B cell (primary cell): ENCODE results near the gene LYPD5.
"Not testable (repeated sequence)": the region's sequence is repeated elsewhere in the genome, so short reads cannot be mapped to it uniquely, and the experiment has no call there.

ENCODE experiments used
- CTCF ChIP-seq: fragments of 200-600 bp; IDR thresholded peaks from one replicate; pipeline ENCODE4 v1.8.0; 2022; ENCODE audit warnings: antibody characterized with exemption, mild to moderate bottlenecking
- EZH2 ChIP-seq: IDR thresholded peaks from 2 replicates; pipeline ENCODE4 v1.6.1; 2012; ENCODE audit warnings: borderline replicate concordance, low read depth, mild to moderate bottlenecking, moderate library complexity, low read length; ENCODE audit not compliant: insufficient read depth, poor library complexity, severe bottlenecking

- not testable (repeated sequence) for TF ChIP-seq CTCF, EZH2
Observed at GRCh38 chr19:43824572-43824971, 22.3 kb upstream of the LYPD5 start.
